IMR-90 (cell line): Measurements from ENCODE around the gene SPRY1. TPM values are rescaled to one million over a fixed set of nuclear protein-coding genes. Genes with fewer than 3 reads are reported as not detected.
A peak's percentile ranks its signal among the peaks of the same experiment; 100 is the strongest.

Experiments used
- ATAC-seq: fragments of 200-7000 bp; cut with Tn5 transposase; 2 replicates; pipeline ENCODE4 v1.9.1; 2020; ENCODE audit warnings: low read depth, mild to moderate bottlenecking, moderate library complexity
- BruUV-seq: library from RNA; stranded (reverse); fragments of 400-500 nt; replicated peaks from 2 replicates; lab custom pipeline; 2021; lab: Mats Ljungman, UMichigan
- CTCF ChIA-PET: fragments of 300-600 bp; formaldehyde crosslinking; extraction: SDS; loops from one replicate; lab custom pipeline; 2021; ENCODE audit warnings: antibody characterized with exemption; lab: Yijun Ruan, JAX
- POLR2A ChIA-PET: fragments of 300-600 bp; sonication (Branson Sonifier 250); formaldehyde crosslinking; loops from one replicate; lab custom pipeline; 2022; ENCODE audit warnings: antibody characterized with exemption; ENCODE audit not compliant: unreplicated experiment; lab: Charles Lee
- DNase-seq: peaks from one replicate; pipeline ENCODE4 v3.0.0; 2013
- H2AFZ ChIP-seq: replicated peaks from 2 replicates; pipeline ENCODE3; 2013; ENCODE audit warnings: low read length, mild to moderate bottlenecking; ENCODE audit not compliant: poor library complexity
- H2AK5ac ChIP-seq: 2 replicates; pipeline ENCODE4 v1.6.1; 2013; ENCODE audit warnings: low read depth, low read length, inconsistent platforms
- H2AK9ac ChIP-seq: replicated peaks from 2 replicates; pipeline ENCODE3; 2013; ENCODE audit warnings: mild to moderate bottlenecking, low read depth, low read length, moderate library complexity; ENCODE audit not compliant: poor library complexity
- H2BK120ac ChIP-seq: 2 replicates; pipeline ENCODE4 v1.6.1; 2013; ENCODE audit warnings: low read depth, low read length, inconsistent platforms
- H2BK15ac ChIP-seq: 3 replicates; pipeline ENCODE4 v1.6.1; 2013; ENCODE audit warnings: low read depth, low read length, inconsistent platforms
- H2BK20ac ChIP-seq: 2 replicates; pipeline ENCODE4 v1.6.1; 2013; ENCODE audit warnings: low read depth, mild to moderate bottlenecking, inconsistent platforms, low read length, moderate library complexity
- H2BK5ac ChIP-seq: 2 replicates; pipeline ENCODE4 v1.6.1; 2013; ENCODE audit warnings: mild to moderate bottlenecking, low read depth, low read length, inconsistent platforms; ENCODE audit not compliant: poor library complexity, severe bottlenecking
- H3K14ac ChIP-seq: replicated peaks from 2 replicates; pipeline ENCODE4 v1.6.1; 2013; ENCODE audit warnings: low read depth, low read length, inconsistent platforms
- H3K18ac ChIP-seq: 2 replicates; pipeline ENCODE4 v1.6.1; 2013; ENCODE audit warnings: low read depth, low read length, control low read depth
- H3K23ac ChIP-seq: 2 replicates; pipeline ENCODE4 v1.6.1; 2013; ENCODE audit warnings: low read depth, low read length, inconsistent platforms
- H3K27ac ChIP-seq: 2 replicates; pipeline ENCODE4 v1.5.1; 2013; ENCODE audit warnings: mild to moderate bottlenecking, control low read depth, low read length; ENCODE audit not compliant: insufficient read depth
- H3K27me3 ChIP-seq: 2 replicates; pipeline ENCODE4 v1.6.1; 2013; ENCODE audit warnings: low read length; ENCODE audit not compliant: control insufficient read depth, insufficient read depth
- H3K36me3 ChIP-seq: 2 replicates; pipeline ENCODE4 v1.6.1; 2013; ENCODE audit warnings: low read length, mixed read lengths; ENCODE audit not compliant: control insufficient read depth, insufficient read depth
- H3K4ac ChIP-seq: 2 replicates; pipeline ENCODE4 v1.6.1; 2013; ENCODE audit warnings: low read depth, low read length, inconsistent platforms
- H3K4me1 ChIP-seq: 2 replicates; pipeline ENCODE4 v1.6.1; 2013; ENCODE audit warnings: low read length, mixed read lengths; ENCODE audit not compliant: control insufficient read depth, insufficient read depth
- H3K4me2 ChIP-seq: 2 replicates; pipeline ENCODE4 v1.6.1; 2013; ENCODE audit warnings: low read depth, mild to moderate bottlenecking, control low read depth, low read length, moderate library complexity
- H3K4me3 ChIP-seq: 2 replicates; pipeline ENCODE4 v1.5.1; 2013; ENCODE audit warnings: low read depth, mild to moderate bottlenecking, control low read depth, low read length, moderate library complexity; ENCODE audit not compliant: insufficient read depth
- H3K56ac ChIP-seq: 2 replicates; pipeline ENCODE4 v1.6.1; 2013; ENCODE audit warnings: low read length, inconsistent platforms; ENCODE audit not compliant: insufficient read depth; ENCODE audit errors: extremely low read depth
- H3K79me1 ChIP-seq, 2 experiments: 2 replicates each; pipeline ENCODE4 v1.6.1; 2013; ENCODE audit warnings: low read length in 2 of 2, inconsistent platforms in 1 of 2, low read depth in 1 of 2
- H3K9ac ChIP-seq: 2 replicates; pipeline ENCODE4 v1.6.1; 2013; ENCODE audit warnings: low read depth, low read length, control low read depth
- H3K9me1 ChIP-seq: 2 replicates; pipeline ENCODE4 v1.6.1; 2013; ENCODE audit warnings: low read length, inconsistent platforms; ENCODE audit not compliant: insufficient read depth
- H3K9me3 ChIP-seq: 2 replicates; pipeline ENCODE4 v1.6.1; 2013; ENCODE audit warnings: low read length; ENCODE audit not compliant: control insufficient read depth, insufficient read depth
- H4K20me1 ChIP-seq: 2 replicates; pipeline ENCODE4 v1.6.1; 2013; ENCODE audit warnings: low read length, inconsistent platforms; ENCODE audit not compliant: insufficient read depth
- H4K5ac ChIP-seq: 2 replicates; pipeline ENCODE4 v1.6.1; 2013; ENCODE audit warnings: mild to moderate bottlenecking, low read depth, low read length, control low read depth
- H4K8ac ChIP-seq, 2 experiments: 2 replicates each; pipeline ENCODE4 v1.6.1; 2013; ENCODE audit warnings: low read depth in 2 of 2, low read length in 2 of 2, control low read depth in 1 of 2, inconsistent platforms in 1 of 2
- H4K91ac ChIP-seq: 2 replicates; pipeline ENCODE4 v1.6.1; 2013; ENCODE audit warnings: low read depth, low read length, inconsistent platforms; ENCODE audit not compliant: insufficient read depth
- BHLHE40 ChIP-seq: fragments of 150-350 bp; IDR thresholded peaks from 2 replicates; pipeline ENCODE4 v1.6.1; 2016; ENCODE audit warnings: mild to moderate bottlenecking, low read depth, low read length
- CEBPB ChIP-seq: IDR thresholded peaks from 2 replicates; pipeline ENCODE4 v1.6.1; 2012; ENCODE audit warnings: low read depth, low read length, improper control_type of control experiment
- CHD1 ChIP-seq: IDR thresholded peaks from 2 replicates; pipeline ENCODE4 v1.6.1; 2012; ENCODE audit warnings: low read depth, low read length, improper control_type of control experiment
- CTCF ChIP-seq: conservative IDR thresholded peaks from 2 replicates; pipeline ENCODE4 v1.5.1; 2012; ENCODE audit warnings: mild to moderate bottlenecking, low read depth, low read length, improper control_type of control experiment
- ELK1 ChIP-seq: fragments of 150-350 bp; IDR thresholded peaks from 2 replicates; pipeline ENCODE4 v1.6.1; 2016; ENCODE audit warnings: low read depth, mild to moderate bottlenecking, low read length, moderate library complexity, borderline replicate concordance
- FOS ChIP-seq: fragments of 150-350 bp; IDR thresholded peaks from 2 replicates; pipeline ENCODE4 v1.6.1; 2016; ENCODE audit warnings: low read depth, low read length
- MAFK ChIP-seq: IDR thresholded peaks from 2 replicates; pipeline ENCODE4 v1.6.1; 2012; ENCODE audit warnings: low read depth, low read length, improper control_type of control experiment
- MAZ ChIP-seq: IDR thresholded peaks from 2 replicates; pipeline ENCODE4 v1.6.1; 2012; ENCODE audit warnings: low read depth, mild to moderate bottlenecking, low read length, improper control_type of control experiment, moderate library complexity, borderline replicate concordance
- MXI1 ChIP-seq: IDR thresholded peaks from 2 replicates; pipeline ENCODE4 v1.6.1; 2012; ENCODE audit warnings: low read depth, mild to moderate bottlenecking, low read length, moderate library complexity, borderline replicate concordance
- NFE2L2 ChIP-seq: fragments of 150-350 bp; IDR thresholded peaks from 2 replicates; pipeline ENCODE4 v1.6.1; 2016; ENCODE audit warnings: low read depth, mild to moderate bottlenecking, low read length
- POLR2A ChIP-seq: IDR thresholded peaks from 2 replicates; pipeline ENCODE4 v1.6.1; 2012; ENCODE audit warnings: mild to moderate bottlenecking, low read depth, low read length
- RAD21 ChIP-seq: IDR thresholded peaks from 2 replicates; pipeline ENCODE4 v1.6.1; 2012; ENCODE audit warnings: low read length, improper control_type of control experiment
- RCOR1 ChIP-seq: IDR thresholded peaks from 2 replicates; pipeline ENCODE4 v1.6.1; 2012; ENCODE audit warnings: mild to moderate bottlenecking, low read length, improper control_type of control experiment; ENCODE audit not compliant: insufficient replicate concordance
- RFX5 ChIP-seq: IDR thresholded peaks from 2 replicates; pipeline ENCODE4 v1.8.0; 2012; ENCODE audit warnings: low read depth, mild to moderate bottlenecking, low read length, moderate library complexity
- SMC3 ChIP-seq: fragments of 150-350 bp; IDR thresholded peaks from 2 replicates; pipeline ENCODE4 v1.6.1; 2016; ENCODE audit warnings: low read depth, mild to moderate bottlenecking, antibody characterized with exemption, low read length, moderate library complexity
- USF2 ChIP-seq: fragments of 150-350 bp; IDR thresholded peaks from 2 replicates; pipeline ENCODE4 v1.6.1; 2017; ENCODE audit warnings: mild to moderate bottlenecking, antibody characterized with exemption, low read length, low read depth
- WGBS, 2 experiments: methylation state at CpG; one replicate each; pipeline versions ENCODE4 v1.1.5 to v1.1.7; 2013; ENCODE audit warnings: missing lambda C conversion rate in 2 of 2; ENCODE audit not compliant: insufficient read length in 1 of 2; ENCODE audit errors: extremely low coverage in 2 of 2; 5-methylcytosine and 5-hydroxymethylcytosine counted together
- dilution Hi-C: fragments of 300-500 bp; cut with HindIII; formaldehyde crosslinking; loops from one replicate; pipeline ENCODE4 v1.14.3; 2018; ENCODE audit warnings: low sequenced_read_pairs; ENCODE audit not compliant: unreplicated experiment
- in situ Hi-C: fragments of 300-500 bp; cut with MboI; formaldehyde crosslinking; loops from 3 replicates; pipeline ENCODE4 v1.14.3; 2019; ENCODE audit warnings: low sequenced_read_pairs, inconsistent platforms, mixed read lengths
- intact Hi-C: fragments of 100-400 bp; cut with micrococcal nuclease; formaldehyde crosslinking; loops from 2 replicates; pipeline ENCODE4 v1.10.0; 2022
- polyA plus RNA-seq, 3 experiments: library from polyadenylated mRNA; depleted of rRNA; stranded (reverse); fragments of >200 nt; gene quantifications; 2 replicates each; pipeline ENCODE4 v1.2.3, GENCODE V29; 2012; ENCODE audit warnings: low replicate concordance in 1 of 3
- total RNA-seq: library from RNA; depleted of rRNA; stranded (reverse); fragments of >200 nt; gene quantifications from 2 replicates; pipeline ENCODE4 v1.2.3, GENCODE V29; 2012

Gene SPRY1
- total and polyA plus RNA-seq, 2 of the 4 experiments (the other 2 are of a cell fraction) = 1.4 to 2.2 TPM

- Histone ChIP-seq H3K18ac (peak overlapping the region; percentile 27; the same call in 1 of the 2 replicates), H3K9me3 (no peaks in the 10 kb centered on the region), H3K27ac (no peak overlapping the region), H3K27me3 (no peaks in the 10 kb centered on the region), H3K56ac (no peak overlapping the region; the same call in 1 of the 2 replicates), H2BK15ac (peak overlapping the region; percentile 48; the same call in 1 of the 3 replicates), H3K14ac (no peak overlapping the region; the same call in 1 of the 2 replicates), H3K4me3 (no peak overlapping the region), H4K20me1 (no peaks in the 10 kb centered on the region), H3K9me1 (no peaks in the 10 kb centered on the region), H2AK5ac (no peak overlapping the region), H3K4me1 (peaks cover 2% of the 10 kb centered on the region; the same call in 1 of the 2 replicates), H2BK5ac (no peak overlapping the region), H4K5ac (no peak overlapping the region; the same call in 1 of the 2 replicates), H3K36me3 (no peaks in the 10 kb centered on the region), H3K9ac (no peak overlapping the region), H3K4ac (no peak overlapping the region), H2BK20ac (peak overlapping the region; percentile 6; the same call in 1 of the 2 replicates), H3K79me1 (no peaks in the 10 kb centered on the region), H3K4me2 (no peak overlapping the region), H3K23ac (no peak overlapping the region), H4K8ac (no peak overlapping the region; a peak in 1 of 4 replicates), H4K91ac (peak overlapping the region; percentile 31; the same call in 1 of the 2 replicates), H2BK120ac (peak overlapping the region; percentile 62; the same call in 1 of the 2 replicates), H2AFZ (no peak overlapping the region), H2AK9ac (no peak overlapping the region)
- intact Hi-C loops (no loop called here), in situ Hi-C loops (no loop called here), dilution Hi-C loops (no loop called here)
- no TSS peak for BruUV-seq
- WGBS, 2 experiments = no CpG with 5 or more reads among the region's 1 CpG
- CTCF ChIA-PET = no interaction called here
- ATAC-seq = no peak
- TF ChIP-seq MAFK (no peak), POLR2A (no peak), FOS (no peak), ELK1 (no peak), MAZ (no peak), NFE2L2 (no peak), RFX5 (no peak), SMC3 (no peak), CTCF (no peak), BHLHE40 (no peak), USF2 (no peak), MXI1 (no peak), RAD21 (no peak), CHD1 (no peak), CEBPB (no peak), RCOR1 (no peak)
- POLR2A ChIA-PET = no interaction called here
- DNase-seq = no peak
Measured at GRCh38 chr4:123378794-123379193, 17.8 kb upstream of the SPRY1 start.
